Measurements from ENCODE around the gene ANXA1. TPM values are rescaled to one million over a fixed set of nuclear protein-coding genes. Genes with fewer than 3 reads are reported as not detected.
A peak's percentile ranks its signal among the peaks of the same experiment; 100 is the strongest.

ANXA1 gene
- total RNA-seq, 1 experiment from 2014 or later: 72.0 TPM

- no peak for DNase-seq (ENCODE audit: low read depth, low spot score)
- Histone ChIP-seq H3K27ac (ENCODE audit: low read length) (peak overlapping the region; percentile 93), H3K27me3 (ENCODE audit: control insufficient read depth, insufficient read depth, low read length) (no peaks in the 10 kb centered on the region), H3K4me1 (ENCODE audit: control insufficient read depth, insufficient read depth, low read length) (peaks cover 45% of the 10 kb centered on the region), H3K36me3 (ENCODE audit: control insufficient read depth, insufficient read depth, low read length) (peaks cover 4% of the 10 kb centered on the region), H3K4me3 (ENCODE audit: low read depth in 2 of 2, low read length in 2 of 2) (peak overlapping the region; percentile 56 to 82), H3K9me3 (ENCODE audit: control insufficient read depth, insufficient read depth, low read depth, low read length) (no peaks in the 10 kb centered on the region)
- intact Hi-C loops (cut with micrococcal nuclease; ENCODE audit: unreplicated experiment): loop anchor here (5.0 kb wide), 1 partner anchor 41 kb away; no protein-coding TSS in a partner anchor
- no TSS peak for BruUV-seq (replicated peaks)
- in situ Hi-C loops (cut with HindIII; ENCODE audit: low pct_unique_long_range_greater_than_20kb, low sequenced_read_pairs): no loop called here
- CTCF ChIA-PET: no interaction called here
- ATAC-seq: no peak
- TF ChIP-seq POLR2AphosphoS5 (IDR thresholded peaks at IDR 0.05; ENCODE audit: low read depth, low read length) (no peak), CTCF (IDR thresholded peaks at IDR 0.05) (no peak), TCF7L2 (IDR thresholded peaks at IDR 0.05; ENCODE audit: low read depth, low read length) (no peak), REST (IDR thresholded peaks at IDR 0.05; ENCODE audit: insufficient read depth in 1 of 2, low read depth in 2 of 2, low read length in 1 of 2) (no peak), SIN3A (IDR thresholded peaks at IDR 0.05; ENCODE audit: borderline replicate concordance, insufficient read depth, low read depth, low read length) (no peak)
- POLR2A ChIA-PET: no interaction called here
These were observed 1.3 kb downstream of the ANXA1 start for GRCh38 chr9:73152953-73153352.

- POLR2A ChIA-PET: no interaction called here
- Histone ChIP-seq H3K9me3 (ENCODE audit: control insufficient read depth, insufficient read depth, low read depth, low read length) (no peaks in the 10 kb centered on the region), H3K4me1 (ENCODE audit: control insufficient read depth, insufficient read depth, low read length) (peaks cover 39% of the 10 kb centered on the region), H3K27ac (ENCODE audit: low read length) (peak overlapping the region; percentile 93), H3K27me3 (ENCODE audit: control insufficient read depth, insufficient read depth, low read length) (no peaks in the 10 kb centered on the region), H3K36me3 (ENCODE audit: control insufficient read depth, insufficient read depth, low read length) (peaks cover 5% of the 10 kb centered on the region), H3K4me3 (ENCODE audit: low read depth in 2 of 2, low read length in 2 of 2) (peak overlapping the region; percentile 56 to 82)
- DNase-seq (ENCODE audit: low read depth, low spot score) (no peak), ATAC-seq (peak; percentile 64)
- no peak for TF ChIP-seq CTCF (IDR thresholded peaks at IDR 0.05)
- no peak for TF ChIP-seq SIN3A (IDR thresholded peaks at IDR 0.05; ENCODE audit: borderline replicate concordance, insufficient read depth, low read depth, low read length)
- TF ChIP-seq TCF7L2 (IDR thresholded peaks at IDR 0.05; ENCODE audit: low read depth, low read length): no peak
- no peak for TF ChIP-seq REST (IDR thresholded peaks at IDR 0.05; ENCODE audit: insufficient read depth in 1 of 2, low read depth in 2 of 2, low read length in 1 of 2)
- TF ChIP-seq POLR2AphosphoS5 (IDR thresholded peaks at IDR 0.05; ENCODE audit: low read depth, low read length): no peak
- CTCF ChIA-PET: no interaction called here
- no TSS peak for BruUV-seq (replicated peaks)
- intact Hi-C loops (cut with micrococcal nuclease; ENCODE audit: unreplicated experiment): loop anchor here (5.0 kb wide), 1 partner anchor 42 kb away; no protein-coding TSS in a partner anchor
- in situ Hi-C loops (cut with HindIII; ENCODE audit: low pct_unique_long_range_greater_than_20kb, low sequenced_read_pairs): no loop called here
These were observed 2.1 kb downstream of the ANXA1 start for GRCh38 chr9:73153793-73154227.

Data from Panc1 (cell line).